Astrocyte (in vitro differentiated cells and primary cell): Measurements from ENCODE around the gene OTULINL.

Source experiments
- EZH2 ChIP-seq: IDR thresholded peaks from 2 replicates; pipeline ENCODE4 v1.6.1; 2012; ENCODE audit warnings: mild to moderate bottlenecking, low read length, inconsistent platforms; ENCODE audit not compliant: insufficient read depth
- TF ChIP-seq, protein P1 (sequence below): IDR thresholded peaks from 2 replicates; pipeline ENCODE4 v1.5.1; 2011; ENCODE audit warnings: low read depth, mild to moderate bottlenecking, inconsistent platforms, low read length, moderate library complexity; ENCODE audit not compliant: insufficient read depth

DNA sequence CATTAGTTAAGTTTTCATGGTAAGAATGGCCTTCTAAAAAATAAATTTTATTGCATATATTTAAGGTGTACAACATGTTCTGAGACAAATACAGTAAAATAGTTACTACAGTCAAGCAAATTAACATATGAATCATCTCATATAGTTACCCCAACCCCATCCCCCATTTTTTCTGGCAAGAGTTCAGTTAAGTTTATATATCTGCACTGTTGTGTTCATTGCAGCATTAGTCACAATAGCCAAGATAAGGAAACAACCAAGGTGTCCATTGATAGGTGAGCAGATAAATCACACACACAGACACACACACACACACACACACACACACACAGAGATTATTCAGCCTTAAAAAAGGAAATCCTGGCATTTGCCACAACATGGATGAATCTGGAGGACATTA is 45.7 kb downstream of the OTULINL start:
- TF ChIP-seq EZH2, result no peak
- TF ChIP-seq, protein P1, sequence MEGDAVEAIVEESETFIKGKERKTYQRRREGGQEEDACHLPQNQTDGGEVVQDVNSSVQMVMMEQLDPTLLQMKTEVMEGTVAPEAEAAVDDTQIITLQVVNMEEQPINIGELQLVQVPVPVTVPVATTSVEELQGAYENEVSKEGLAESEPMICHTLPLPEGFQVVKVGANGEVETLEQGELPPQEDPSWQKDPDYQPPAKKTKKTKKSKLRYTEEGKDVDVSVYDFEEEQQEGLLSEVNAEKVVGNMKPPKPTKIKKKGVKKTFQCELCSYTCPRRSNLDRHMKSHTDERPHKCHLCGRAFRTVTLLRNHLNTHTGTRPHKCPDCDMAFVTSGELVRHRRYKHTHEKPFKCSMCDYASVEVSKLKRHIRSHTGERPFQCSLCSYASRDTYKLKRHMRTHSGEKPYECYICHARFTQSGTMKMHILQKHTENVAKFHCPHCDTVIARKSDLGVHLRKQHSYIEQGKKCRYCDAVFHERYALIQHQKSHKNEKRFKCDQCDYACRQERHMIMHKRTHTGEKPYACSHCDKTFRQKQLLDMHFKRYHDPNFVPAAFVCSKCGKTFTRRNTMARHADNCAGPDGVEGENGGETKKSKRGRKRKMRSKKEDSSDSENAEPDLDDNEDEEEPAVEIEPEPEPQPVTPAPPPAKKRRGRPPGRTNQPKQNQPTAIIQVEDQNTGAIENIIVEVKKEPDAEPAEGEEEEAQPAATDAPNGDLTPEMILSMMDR, result no peak
